GM23338 (cell line): ENCODE measurements around the gene YY1AP1. TPM values are rescaled to one million over a fixed set of nuclear protein-coding genes. Genes with fewer than 3 reads are reported as not detected.
A peak's percentile ranks its signal among the peaks of the same experiment; 100 is the strongest.
"Not testable (repeated sequence)": the region's sequence is repeated elsewhere in the genome, so short reads cannot be mapped to it uniquely, and the experiment has no call there.

Experiments used
- ATAC-seq: fragments of 200-7000 bp; cut with Tn5 transposase; 3 replicates; pipeline ENCODE4 v1.9.1; 2020
- DNase-seq: peaks from one replicate; pipeline ENCODE4 v3.0.0-alpha.2; 2015; ENCODE audit warnings: low spot score
- H2AFZ ChIP-seq: fragments of 200-600 bp; sonication (generic); 2 replicates; pipeline ENCODE4 v1.8.0; 2016; ENCODE audit warnings: antibody characterized with exemption, mild to moderate bottlenecking, moderate library complexity
- H3F3A ChIP-seq: fragments of 200-600 bp; sonication (generic); replicated peaks from 2 replicates; pipeline ENCODE4 v1.8.0; 2017; ENCODE audit warnings: antibody characterized with exemption, mixed run types, low read depth
- H3K27ac ChIP-seq: fragments of 200-600 bp; sonication (generic); 2 replicates; pipeline ENCODE4 v1.6.1; 2016; ENCODE audit warnings: low read depth
- H3K27me3 ChIP-seq: fragments of 200-600 bp; sonication (generic); 2 replicates; pipeline ENCODE4 v1.8.0; 2016; ENCODE audit warnings: mild to moderate bottlenecking, mixed run types, moderate library complexity; ENCODE audit not compliant: insufficient read depth
- H3K36me3 ChIP-seq: fragments of 200-600 bp; sonication (generic); 2 replicates; pipeline ENCODE4 v1.8.0; 2016; ENCODE audit warnings: mild to moderate bottlenecking; ENCODE audit not compliant: insufficient read depth
- H3K4me1 ChIP-seq: fragments of 200-600 bp; sonication (generic); 2 replicates; pipeline ENCODE4 v1.8.0; 2016; ENCODE audit warnings: mild to moderate bottlenecking, moderate library complexity; ENCODE audit not compliant: insufficient read depth
- H3K4me2 ChIP-seq: fragments of 200-600 bp; sonication (generic); 2 replicates; pipeline ENCODE4 v1.7.1; 2017; ENCODE audit warnings: mixed run types
- H3K4me3 ChIP-seq: fragments of 200-600 bp; sonication (generic); 2 replicates; pipeline ENCODE4 v1.6.1; 2016; ENCODE audit warnings: mixed run types
- H3K79me2 ChIP-seq: fragments of 200-600 bp; sonication (generic); replicated peaks from 2 replicates; pipeline ENCODE4 v1.8.0; 2017; ENCODE audit warnings: mild to moderate bottlenecking; ENCODE audit not compliant: insufficient read depth
- H3K9me2 ChIP-seq: fragments of 200-600 bp; sonication (generic); 2 replicates; pipeline ENCODE4 v1.8.0; 2017; ENCODE audit not compliant: insufficient read depth
- H4K20me1 ChIP-seq: fragments of 200-600 bp; sonication (generic); replicated peaks from 2 replicates; pipeline ENCODE4 v1.8.0; 2017; ENCODE audit warnings: mild to moderate bottlenecking; ENCODE audit not compliant: insufficient read depth
- H3K27ac Mint-ChIP-seq: 2 replicates; pipeline ENCODE4 v1.8.0; 2020; ENCODE audit warnings: inconsistent platforms, mild to moderate bottlenecking, moderate library complexity, mixed read lengths
- H3K27me3 Mint-ChIP-seq: 3 replicates; pipeline ENCODE4 v1.8.0; 2022; ENCODE audit warnings: low read depth, mild to moderate bottlenecking, moderate library complexity, mixed read lengths, inconsistent platforms; ENCODE audit not compliant: insufficient read depth, poor library complexity
- H3K36me3 Mint-ChIP-seq: 3 replicates; pipeline ENCODE4 v1.8.0; 2021; ENCODE audit warnings: low read depth, mild to moderate bottlenecking, inconsistent platforms, moderate library complexity, mixed read lengths
- H3K4me1 Mint-ChIP-seq: 3 replicates; pipeline ENCODE4 v1.8.0; 2020; ENCODE audit warnings: mild to moderate bottlenecking, inconsistent platforms, mixed read lengths
- H3K4me3 Mint-ChIP-seq: 3 replicates; pipeline ENCODE4 v1.8.0; 2021; ENCODE audit warnings: moderate library complexity, mild to moderate bottlenecking, inconsistent platforms, mixed read lengths
- H3K9me3 Mint-ChIP-seq: 3 replicates; pipeline ENCODE4 v1.8.0; 2020; ENCODE audit warnings: moderate library complexity, mild to moderate bottlenecking, inconsistent platforms, mixed read lengths
- CTCF ChIP-seq, 2 experiments: fragments of 200-600 bp in 1 of 2; sonication (generic) in 1 of 2; conservative IDR thresholded peaks; 2 replicates each; pipeline versions ENCODE4 v1.5.1 to v1.6.1; 2016 to 2017; ENCODE audit warnings: antibody characterized with exemption in 2 of 2, low read depth in 2 of 2, mild to moderate bottlenecking in 2 of 2, moderate library complexity in 1 of 2
- ETS1 ChIP-seq: IDR thresholded peaks from 2 replicates; pipeline ENCODE4 v1.6.1; 2016; ENCODE audit warnings: antibody characterized with exemption
- JUNB ChIP-seq: IDR thresholded peaks from one replicate; pipeline ENCODE4 v1.6.1; 2016; ENCODE audit warnings: antibody characterized with exemption; ENCODE audit not compliant: unreplicated experiment
- POLR2AphosphoS5 ChIP-seq: IDR thresholded peaks from 2 replicates; pipeline ENCODE4 v1.6.1; 2016; ENCODE audit warnings: antibody characterized with exemption, low read depth
- ZNF114 ChIP-seq: fragments of 250-450 bp; sonication (Bioruptor Pico); IDR thresholded peaks from 2 replicates; pipeline ENCODE4 v1.5.0; 2020; ENCODE audit warnings: mild to moderate bottlenecking, moderate library complexity
- ZNF331 ChIP-seq: fragments of 250-450 bp; sonication (Bioruptor Pico); IDR thresholded peaks from 2 replicates; pipeline ENCODE4 v1.5.0; 2020; ENCODE audit warnings: low read depth, mild to moderate bottlenecking, moderate library complexity
- polyA plus RNA-seq: library from polyadenylated mRNA; unstranded; fragments of >200 nt; fragmentation: Nextera tagmentation; extraction: Ambion mirVana; gene quantifications from 2 replicates; pipeline ENCODE4 v1.2.1, GENCODE V29; 2016
- total RNA-seq: library from RNA; depleted of rRNA; stranded (reverse); fragments of >200 nt; shearing (Covaris generic); gene quantifications from 2 replicates; pipeline ENCODE4 v1.2.3, GENCODE V29; 2014

The YY1AP1 gene
- total and polyA plus RNA-seq, 2 experiments from 2014 or later, result 21.2 to 66.5 TPM

GRCh38 chr1:155689081-155689607 lies 570 bp upstream of the YY1AP1 start, which contains the start of gene DAP3:
Gene DAP3 (plus strand): TSS chr1:155689091. CDS start chr1:155709780, 20,689 bp downstream.
- H3F3A ChIP-seq, ATAC-seq, H3K27me3 Mint-ChIP-seq, H3K9me2 ChIP-seq, DNase-seq, H3K27me3 ChIP-seq: not testable (repeated sequence)
- Histone ChIP-seq H3K27ac (peak within 1 kb of the TSS; percentile 95), H4K20me1 (peaks cover 33% of the 10 kb centered on the region), H3K36me3 (peaks cover 16% of the 10 kb centered on the region; the same call in 1 of the 2 replicates), H3K4me3 (peak within 1 kb of the TSS; percentile 99), H3K4me1 (peaks cover 12% of the 10 kb centered on the region; the same call in 1 of the 2 replicates), H2AFZ (peak within 1 kb of the TSS; percentile 84), H3K4me2 (peak within 1 kb of the TSS; percentile 96), H3K79me2 (peaks cover 88% of the 10 kb centered on the region)
- Mint-ChIP-seq H3K27ac (peak within 1 kb of the TSS; percentile 95), H3K4me1 (peaks cover 22% of the 10 kb centered on the region), H3K9me3 (peaks cover 11% of the 10 kb centered on the region; the same call in 2 of the 3 replicates), H3K36me3 (peaks cover 53% of the 10 kb centered on the region), H3K4me3 (peak within 1 kb of the TSS; percentile 98)
- TF ChIP-seq POLR2AphosphoS5, result peak; percentile 68

- peak overlapping the region; percentile 87; the same call in 1 of the 2 replicates for H3K27ac ChIP-seq
- H3K27ac Mint-ChIP-seq, result peak overlapping the region; percentile 95
- H3K27me3 Mint-ChIP-seq, H3K27me3 ChIP-seq, H3K9me2 ChIP-seq: not testable (repeated sequence)
- DNase-seq (peak; percentile 75), ATAC-seq (peak; percentile 52)
- H3K4me1 ChIP-seq, result peaks cover 12% of the 10 kb centered on the region; the same call in 1 of the 2 replicates
- peaks cover 42% of the 10 kb centered on the region for H3K36me3 Mint-ChIP-seq
- peaks cover 45% of the 10 kb centered on the region for H4K20me1 ChIP-seq
- H3K4me3 ChIP-seq, result peak overlapping the region; percentile 99
- H3K36me3 ChIP-seq, result peaks cover 16% of the 10 kb centered on the region; the same call in 1 of the 2 replicates
- H3F3A ChIP-seq, result peaks cover 16% of the 10 kb centered on the region; the same call in 1 of the 2 replicates
- H3K4me2 ChIP-seq, result peak overlapping the region; percentile 96
- H3K4me3 Mint-ChIP-seq, result peak overlapping the region; percentile 98
- H3K4me1 Mint-ChIP-seq, result peaks cover 22% of the 10 kb centered on the region
- H3K9me3 Mint-ChIP-seq, result peaks cover 11% of the 10 kb centered on the region; the same call in 2 of the 3 replicates
- peaks cover 88% of the 10 kb centered on the region for H3K79me2 ChIP-seq
- peak overlapping the region; percentile 80 for H2AFZ ChIP-seq
These were observed 760 bp downstream of the YY1AP1 start for GRCh38 chr1:155687705-155688323.

- Mint-ChIP-seq H3K27me3 (no peaks in the 10 kb centered on the region), H3K36me3 (peaks cover 36% of the 10 kb centered on the region), H3K9me3 (no peaks in the 10 kb centered on the region), H3K4me3 (no peak overlapping the region), H3K4me1 (peaks cover 13% of the 10 kb centered on the region), H3K27ac (no peak overlapping the region)
- H3F3A ChIP-seq, result peaks cover 10% of the 10 kb centered on the region; the same call in 1 of the 2 replicates
- no peak for TF ChIP-seq JUNB
- peaks cover 18% of the 10 kb centered on the region; the same call in 1 of the 2 replicates for H3K36me3 ChIP-seq
- H3K27ac ChIP-seq, result no peak overlapping the region
- no peak overlapping the region for H3K4me3 ChIP-seq
- H2AFZ ChIP-seq, result no peak overlapping the region
- H3K9me2 ChIP-seq, result no peaks in the 10 kb centered on the region
- no peak overlapping the region for H3K4me2 ChIP-seq
- no peaks in the 10 kb centered on the region for H3K27me3 ChIP-seq
- H4K20me1 ChIP-seq, result peaks cover 57% of the 10 kb centered on the region
- H3K79me2 ChIP-seq, result peaks cover 86% of the 10 kb centered on the region
- no peaks in the 10 kb centered on the region for H3K4me1 ChIP-seq
- ATAC-seq (no peak), DNase-seq (no peak)
These were observed 6.8 kb downstream of the YY1AP1 start for GRCh38 chr1:155681776-155682175.

- Mint-ChIP-seq H3K27me3 (no peaks in the 10 kb centered on the region), H3K4me1 (0 out of 3 replicates have a peak, but pooled peaks cover 5% of the 10 kb centered on the region), H3K4me3 (no peak overlapping the region), H3K36me3 (peaks cover 41% of the 10 kb centered on the region), H3K9me3 (no peaks in the 10 kb centered on the region), H3K27ac (no peak overlapping the region)
- H3K36me3 ChIP-seq, result peaks cover 29% of the 10 kb centered on the region; the same call in 1 of the 2 replicates
- no peak for TF ChIP-seq CTCF (conservative IDR thresholded peaks at IDR 0.05; ENCODE audit: low read depth in 2 of 2)
- TF ChIP-seq ETS1, result no peak
- no peak for TF ChIP-seq ZNF331 (CRISPR knock-in tag)
- no peak for TF ChIP-seq JUNB
- TF ChIP-seq POLR2AphosphoS5, result no peak
- TF ChIP-seq ZNF114 (CRISPR knock-in tag), result no peak
- 0 out of 2 replicates have a peak, but pooled peaks cover 6% of the 10 kb centered on the region for H3F3A ChIP-seq
- DNase-seq (no peak), ATAC-seq (no peak)
- no peak overlapping the region for H3K4me2 ChIP-seq
- no peak overlapping the region for H3K27ac ChIP-seq
- peaks cover 49% of the 10 kb centered on the region for H4K20me1 ChIP-seq
- no peaks in the 10 kb centered on the region for H3K9me2 ChIP-seq
- H3K79me2 ChIP-seq, result peaks cover 75% of the 10 kb centered on the region
- no peaks in the 10 kb centered on the region for H3K27me3 ChIP-seq
- H3K4me1 ChIP-seq, result no peaks in the 10 kb centered on the region
- H2AFZ ChIP-seq, result no peak overlapping the region
- H3K4me3 ChIP-seq, result no peak overlapping the region
These were observed 8.0 kb downstream of the YY1AP1 start for GRCh38 chr1:155680531-155680930.
